Measurements from ENCODE around the gene WDR4.
A peak's percentile ranks its signal among the peaks of the same experiment; 100 is the strongest.
"Not testable (repeated sequence)": the region's sequence is repeated elsewhere in the genome, so short reads cannot be mapped to it uniquely, and the experiment has no call there.

Gene WDR4

GRCh38 chr21:42900446-42900845, 21.1 kb upstream of the WDR4 start:
- H3K4me3 ChIP-seq (replicated peaks; ENCODE audit: low read depth, low read length) = no peak overlapping the region
- no peak for DNase-seq (ENCODE audit: low read depth)
- TF ChIP-seq CTCF (IDR thresholded peaks at IDR 0.05; ENCODE audit: low read length, missing control alignments) = no peak

- TF ChIP-seq CTCF (IDR thresholded peaks at IDR 0.05; ENCODE audit: low read length, missing control alignments) = no peak
- DNase-seq (ENCODE audit: low read depth) = peak; percentile 98
- H3K4me3 ChIP-seq (replicated peaks; ENCODE audit: low read depth, low read length) = peak within 1 kb of the TSS; percentile 96
Observed at GRCh38 chr21:42892931-42893755, 13.8 kb upstream of the WDR4 start, which contains the start of gene NDUFV3. Gene NDUFV3 (plus strand): TSS chr21:42893309. CDS start chr21:42893334, 25 bp downstream.

GRCh38 chr21:42892582-42892930, 13.2 kb upstream of the WDR4 start:
- no peak for DNase-seq (ENCODE audit: low read depth)
- peak overlapping the region; percentile 96 for H3K4me3 ChIP-seq (replicated peaks; ENCODE audit: low read depth, low read length)
- TF ChIP-seq CTCF (IDR thresholded peaks at IDR 0.05; ENCODE audit: low read length, missing control alignments) = no peak

GRCh38 chr21:42887326-42887725, 8.0 kb upstream of the WDR4 start:
- H3K4me3 ChIP-seq (replicated peaks; ENCODE audit: low read depth, low read length) = no peak overlapping the region
- DNase-seq (ENCODE audit: low read depth) = no peak
- no peak for TF ChIP-seq CTCF (IDR thresholded peaks at IDR 0.05; ENCODE audit: low read length, missing control alignments)

GRCh38 chr21:42883921-42884320, 4.6 kb upstream of the WDR4 start:
- TF ChIP-seq CTCF (IDR thresholded peaks at IDR 0.05; ENCODE audit: low read length, missing control alignments) = no peak
- DNase-seq (ENCODE audit: low read depth) = no peak
- H3K4me3 ChIP-seq (replicated peaks; ENCODE audit: low read depth, low read length) = no peak overlapping the region

- peak overlapping the region; percentile 94 for H3K4me3 ChIP-seq (replicated peaks; ENCODE audit: low read depth, low read length)
- no peak for DNase-seq (ENCODE audit: low read depth)
- no peak for TF ChIP-seq CTCF (IDR thresholded peaks at IDR 0.05; ENCODE audit: low read length, missing control alignments)
Observed at GRCh38 chr21:42880352-42880751, 1.0 kb upstream of the WDR4 start.

DNA sequence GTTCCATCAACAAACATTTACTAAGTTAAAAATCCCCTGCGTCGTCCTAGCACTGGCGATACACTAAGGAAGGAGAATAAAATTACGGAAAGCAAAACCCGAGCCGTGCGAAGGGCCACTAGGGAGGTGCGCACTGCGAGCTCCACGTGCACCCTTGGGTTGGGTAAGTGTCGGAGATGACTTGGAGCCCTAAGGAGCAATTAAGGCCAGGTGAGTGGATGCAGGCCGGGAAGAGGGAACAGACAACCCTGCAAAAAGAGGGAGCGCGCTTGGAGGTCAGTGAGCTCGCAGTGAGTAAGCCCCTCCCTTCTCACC, 704 bp downstream of the WDR4 start:
- H3K4me3 ChIP-seq (replicated peaks; ENCODE audit: low read depth, low read length) = peak overlapping the region; percentile 94
- TF ChIP-seq CTCF (IDR thresholded peaks at IDR 0.05; ENCODE audit: low read length, missing control alignments) = no peak
- no peak for DNase-seq (ENCODE audit: low read depth)

DNA sequence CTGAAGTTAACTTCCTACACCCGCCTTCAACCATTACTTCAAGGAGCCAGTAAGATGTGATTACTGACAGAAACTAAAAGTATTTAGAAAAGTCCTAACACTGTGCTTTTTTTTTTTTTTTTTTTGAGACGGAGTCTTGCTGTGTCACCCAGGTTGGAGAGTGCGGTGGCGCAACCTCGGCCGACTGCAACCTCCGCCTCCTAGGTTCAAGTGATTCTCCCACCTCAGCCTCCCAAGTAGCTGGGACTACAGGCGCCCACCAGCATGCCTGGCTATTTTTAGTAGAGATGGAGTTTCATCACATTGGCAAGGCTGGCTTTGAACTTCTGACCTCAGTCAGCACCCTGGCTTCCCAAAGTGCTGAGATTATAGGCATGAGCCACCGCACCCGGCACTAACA, 3.5 kb downstream of the WDR4 start:
- not testable (repeated sequence) for H3K4me3 ChIP-seq (replicated peaks; ENCODE audit: low read depth, low read length); DNase-seq (ENCODE audit: low read depth)
